ENCODE results near the gene ZC3H6.

The ZC3H6 gene

GRCh38 chr2:112275311-112275886 is at the start of gene ZC3H6:
Gene ZC3H6, plus strand, starts transcription at chr2:112275597. Its CDS starts 398 bp downstream, at chr2:112275995.
- peak; percentile 100 for DNase-seq (ENCODE audit: low spot score)

- DNase-seq (ENCODE audit: low spot score) = no peak
Observed at GRCh38 chr2:112229348-112229747, 46.0 kb upstream of the ZC3H6 start.

- DNase-seq (ENCODE audit: low spot score) = no peak
Observed at GRCh38 chr2:112230371-112230770, 45.0 kb upstream of the ZC3H6 start.

GRCh38 chr2:112239862-112240261 is 35.5 kb upstream of the ZC3H6 start:
- no peak for DNase-seq (ENCODE audit: low spot score)

GRCh38 chr2:112242384-112242783 is 33.0 kb upstream of the ZC3H6 start:
- no peak for DNase-seq (ENCODE audit: low spot score)

- no peak for DNase-seq (ENCODE audit: low spot score)
Observed at GRCh38 chr2:112243233-112243632, 32.2 kb upstream of the ZC3H6 start.

- DNase-seq (ENCODE audit: low spot score) = no peak
Observed at GRCh38 chr2:112244854-112245253, 30.5 kb upstream of the ZC3H6 start.

GRCh38 chr2:112251271-112251670 is 24.1 kb upstream of the ZC3H6 start:
- DNase-seq (ENCODE audit: low spot score) = no peak

- DNase-seq (ENCODE audit: low spot score) = no peak
Observed at GRCh38 chr2:112253261-112253815, 22.1 kb upstream of the ZC3H6 start.

- peak; percentile 95 for DNase-seq (ENCODE audit: low spot score)
Observed at GRCh38 chr2:112254466-112255240, 20.7 kb upstream of the ZC3H6 start, which contains the start of gene ZC3H8. Gene ZC3H8, minus strand, starts transcription at chr2:112255042. Its CDS starts 61 bp downstream, at chr2:112254981.

GRCh38 chr2:112255875-112256274 is 19.5 kb upstream of the ZC3H6 start:
- no peak for DNase-seq (ENCODE audit: low spot score)

- DNase-seq (ENCODE audit: low spot score) = no peak
Observed at GRCh38 chr2:112256654-112257053, 18.7 kb upstream of the ZC3H6 start.

- DNase-seq (ENCODE audit: low spot score) = no peak
Observed at GRCh38 chr2:112257575-112257974, 17.8 kb upstream of the ZC3H6 start.

GRCh38 chr2:112259509-112260294 is 15.7 kb upstream of the ZC3H6 start:
- peak; percentile 84 for DNase-seq (ENCODE audit: low spot score)

GRCh38 chr2:112260295-112260625 is 15.1 kb upstream of the ZC3H6 start:
- no peak for DNase-seq (ENCODE audit: low spot score)

- DNase-seq (ENCODE audit: low spot score) = no peak
Observed at GRCh38 chr2:112262876-112263275, 12.5 kb upstream of the ZC3H6 start.

- DNase-seq (ENCODE audit: low spot score) = no peak
Observed at GRCh38 chr2:112268547-112268946, 6.8 kb upstream of the ZC3H6 start.

GRCh38 chr2:112272669-112273068 is 2.7 kb upstream of the ZC3H6 start:
- no peak for DNase-seq (ENCODE audit: low spot score)

GRCh38 chr2:112273349-112273748 is 2.0 kb upstream of the ZC3H6 start:
- no peak for DNase-seq (ENCODE audit: low spot score)

GRCh38 chr2:112275887-112276773 is 733 bp downstream of the ZC3H6 start:
- DNase-seq (ENCODE audit: low spot score) = peak; percentile 94

- no peak for DNase-seq (ENCODE audit: low spot score)
Observed at GRCh38 chr2:112276954-112277353, 1.6 kb downstream of the ZC3H6 start.

Data from left forelimb (tissue), 1 donor.